ENCODE measurements around the gene CDC6.

CDC6 gene

GRCh38 chr17:40341808-40342503 is 54.3 kb downstream of the CDC6 start:
- peak; percentile 66 to 90 (median 68) for DNase-seq

- peak in 1 of 3 donors; percentile 41 for DNase-seq
These were observed 55.0 kb downstream of the CDC6 start for GRCh38 chr17:40342504-40343218.

- peak in 2 of 3 donors; percentile 48 to 54 for DNase-seq
These were observed 55.8 kb downstream of the CDC6 start for GRCh38 chr17:40343219-40344119.

GRCh38 chr17:40344421-40345160 is 56.9 kb downstream of the CDC6 start:
- DNase-seq: peak in 2 of 3 donors; percentile 45 to 47

- peak in 1 of 3 donors; percentile 27 for DNase-seq
These were observed 57.7 kb downstream of the CDC6 start for GRCh38 chr17:40345161-40345993.

- DNase-seq: no peak
These were observed 58.5 kb downstream of the CDC6 start for GRCh38 chr17:40345994-40346764.

GRCh38 chr17:40346765-40347158 is 59.1 kb downstream of the CDC6 start:
- DNase-seq: no peak

- no peak for DNase-seq
These were observed 59.8 kb downstream of the CDC6 start for GRCh38 chr17:40347319-40348135.

- no peak for DNase-seq
These were observed 60.4 kb downstream of the CDC6 start for GRCh38 chr17:40348136-40348504.

- no peak for DNase-seq
These were observed 61.1 kb downstream of the CDC6 start for GRCh38 chr17:40348562-40349476.

GRCh38 chr17:40349477-40349894 is 61.8 kb downstream of the CDC6 start:
- no peak for DNase-seq

GRCh38 chr17:40349895-40350688 is 62.4 kb downstream of the CDC6 start:
- DNase-seq: no peak

- no peak for DNase-seq
These were observed 63.1 kb downstream of the CDC6 start for GRCh38 chr17:40350689-40351358.

GRCh38 chr17:40351359-40352236 is 63.9 kb downstream of the CDC6 start:
- DNase-seq: no peak

GRCh38 chr17:40352237-40352778 is 64.6 kb downstream of the CDC6 start:
- DNase-seq: no peak
